ENCODE data around the gene PGC.

Gene PGC

DNA sequence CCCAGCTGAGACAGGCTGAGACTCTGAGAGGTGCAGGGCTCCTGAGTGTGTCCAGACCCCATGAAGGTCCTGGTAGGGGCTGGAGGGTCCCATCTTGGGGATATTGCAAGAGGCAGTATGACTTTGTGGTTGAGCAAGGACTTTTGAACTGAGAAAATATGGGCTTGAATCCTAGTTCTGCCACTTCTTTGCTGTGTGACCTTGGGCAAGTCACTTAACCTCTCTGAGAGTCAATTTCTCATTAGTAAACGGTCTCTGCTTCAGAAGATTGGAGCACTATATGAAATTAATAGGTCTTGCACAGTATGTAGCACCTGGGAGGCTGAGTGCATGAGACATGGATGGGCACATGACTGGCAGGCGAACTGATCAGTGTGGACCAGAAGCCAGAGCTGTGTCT lies 54.5 kb downstream of the PGC start:
- Histone ChIP-seq H3K36me3 (ENCODE audit: control insufficient read depth in 4 of 4, insufficient read depth in 4 of 4, low read length in 3 of 4) (peaks cover 0 to 5% (median 0%) of the 10 kb centered on the region in 4 experiments), H3K9me3 (ENCODE audit: control extremely low read depth in 1 of 5, control insufficient read depth in 4 of 5, insufficient read depth in 2 of 5, low read depth in 1 of 5, low read length in 4 of 5) (no peaks in the 10 kb centered on the region), H3K4me1 (ENCODE audit: control extremely low read depth in 1 of 4, control insufficient read depth in 4 of 4, insufficient read depth in 4 of 4, low read length in 3 of 4) (peaks cover 0 to 15% (median 2%) of the 10 kb centered on the region in 4 experiments), H3K4me3 (ENCODE audit: control insufficient read depth in 1 of 7, extremely low read depth in 1 of 7, insufficient read depth in 4 of 7, low read depth in 2 of 7, low read length in 6 of 7) (no peak overlapping the region), H3K27me3 (replicated peaks in 2 of 5; ENCODE audit: control insufficient read depth in 4 of 5, insufficient read depth in 5 of 5, low read length in 4 of 5) (no peaks in the 10 kb centered on the region), H3K27ac (ENCODE audit: insufficient read depth in 1 of 2, low read depth in 1 of 2, low read length in 2 of 2, poor library complexity in 1 of 2, severe bottlenecking in 2 of 2) (no peak overlapping the region)
- no peak for DNase-seq
- ChIA-PET POLR2A (no interaction called here), CTCF (interaction anchor here (0.9 to 2.6 kb wide), 8 partner anchors 8 to 324 kb away, joined by 3 to 11 read pairs (median 8); no protein-coding TSS in a partner anchor)
- WGBS (ENCODE audit: insufficient coverage) = 100% methylated on average over 1 of the region's 2 CpGs

DNA sequence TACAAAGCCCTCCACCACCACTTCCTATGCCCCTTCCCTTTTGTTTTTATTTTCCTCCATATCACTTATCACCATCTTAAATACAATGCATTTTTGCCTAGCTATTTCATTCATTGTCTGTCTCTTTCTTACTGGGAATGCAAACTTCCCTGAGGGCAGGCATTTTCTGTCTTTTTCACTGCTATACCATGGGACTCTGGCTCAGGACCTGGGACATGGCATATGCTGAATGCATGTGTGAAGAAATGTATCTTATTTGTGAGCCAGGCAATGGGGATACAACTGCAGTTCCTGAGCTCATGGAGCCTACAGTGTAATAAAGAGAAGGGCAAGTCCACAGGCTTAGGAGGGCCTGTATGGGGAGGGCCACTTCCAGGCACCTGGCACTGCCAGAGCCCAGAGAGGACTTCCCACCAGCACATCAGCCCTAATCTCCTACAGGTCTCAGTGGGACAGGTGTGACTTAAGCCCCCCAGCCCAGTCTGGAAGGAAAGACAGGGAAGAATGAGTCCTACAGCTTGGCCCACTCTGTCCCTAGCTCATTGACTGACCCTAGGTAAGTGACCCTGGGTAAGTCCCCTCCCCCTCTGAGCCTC lies 55.0 kb downstream of the PGC start:
- peaks cover 0 to 15% (median 2%) of the 10 kb centered on the region in 4 experiments for H3K4me1 ChIP-seq (ENCODE audit: control extremely low read depth in 1 of 4, control insufficient read depth in 4 of 4, insufficient read depth in 4 of 4, low read length in 3 of 4)
- H3K4me3 ChIP-seq (ENCODE audit: control insufficient read depth in 1 of 7, extremely low read depth in 1 of 7, insufficient read depth in 4 of 7, low read depth in 2 of 7, low read length in 6 of 7) = no peak overlapping the region
- no peak overlapping the region for H3K27ac ChIP-seq (ENCODE audit: insufficient read depth in 1 of 2, low read depth in 1 of 2, low read length in 2 of 2, poor library complexity in 1 of 2, severe bottlenecking in 2 of 2)
- no peaks in the 10 kb centered on the region for H3K27me3 ChIP-seq (replicated peaks in 2 of 5; ENCODE audit: control insufficient read depth in 4 of 5, insufficient read depth in 5 of 5, low read length in 4 of 5)
- ChIA-PET CTCF (interaction anchor here (1.4 to 2.6 kb wide), 6 partner anchors 8 to 324 kb away, joined by 3 to 10 read pairs (median 8); no protein-coding TSS in a partner anchor), POLR2A (no interaction called here)
- H3K36me3 ChIP-seq (ENCODE audit: control insufficient read depth in 4 of 4, insufficient read depth in 4 of 4, low read length in 3 of 4) = peaks cover 0 to 9% (median 0%) of the 10 kb centered on the region in 4 experiments
- H3K9me3 ChIP-seq (ENCODE audit: control extremely low read depth in 1 of 5, control insufficient read depth in 4 of 5, insufficient read depth in 2 of 5, low read depth in 1 of 5, low read length in 4 of 5) = no peaks in the 10 kb centered on the region
- no peak for DNase-seq

GRCh38 chr6:41691426-41692079 lies 55.6 kb downstream of the PGC start:
- H3K9me3 ChIP-seq (ENCODE audit: control extremely low read depth in 1 of 5, control insufficient read depth in 4 of 5, insufficient read depth in 2 of 5, low read depth in 1 of 5, low read length in 4 of 5) = no peaks in the 10 kb centered on the region
- WGBS (ENCODE audit: insufficient coverage) = 97% methylated on average over 7 of the region's 8 CpGs
- DNase-seq = no peak
- ChIA-PET CTCF (interaction anchor here (1.4 to 2.6 kb wide), 6 partner anchors 8 to 323 kb away, joined by 3 to 10 read pairs (median 8); no protein-coding TSS in a partner anchor), POLR2A (no interaction called here)
- H3K36me3 ChIP-seq (ENCODE audit: control insufficient read depth in 4 of 4, insufficient read depth in 4 of 4, low read length in 3 of 4) = peaks cover 0 to 9% (median 0%) of the 10 kb centered on the region in 4 experiments
- peaks cover 0 to 15% (median 2%) of the 10 kb centered on the region in 4 experiments for H3K4me1 ChIP-seq (ENCODE audit: control extremely low read depth in 1 of 4, control insufficient read depth in 4 of 4, insufficient read depth in 4 of 4, low read length in 3 of 4)
- H3K27ac ChIP-seq (ENCODE audit: insufficient read depth in 1 of 2, low read depth in 1 of 2, low read length in 2 of 2, poor library complexity in 1 of 2, severe bottlenecking in 2 of 2) = no peak overlapping the region
- no peak overlapping the region for H3K4me3 ChIP-seq (ENCODE audit: control insufficient read depth in 1 of 7, extremely low read depth in 1 of 7, insufficient read depth in 4 of 7, low read depth in 2 of 7, low read length in 6 of 7)
- no peaks in the 10 kb centered on the region for H3K27me3 ChIP-seq (replicated peaks in 2 of 5; ENCODE audit: control insufficient read depth in 4 of 5, insufficient read depth in 5 of 5, low read length in 4 of 5)

GRCh38 chr6:41690541-41691330 lies 56.5 kb downstream of the PGC start:
- no peak for DNase-seq
- Histone ChIP-seq H3K4me1 (ENCODE audit: control extremely low read depth in 1 of 4, control insufficient read depth in 4 of 4, insufficient read depth in 4 of 4, low read length in 3 of 4) (peaks cover 0 to 15% (median 2%) of the 10 kb centered on the region in 4 experiments), H3K4me3 (ENCODE audit: control insufficient read depth in 1 of 7, extremely low read depth in 1 of 7, insufficient read depth in 4 of 7, low read depth in 2 of 7, low read length in 6 of 7) (no peak overlapping the region), H3K9me3 (ENCODE audit: control extremely low read depth in 1 of 5, control insufficient read depth in 4 of 5, insufficient read depth in 2 of 5, low read depth in 1 of 5, low read length in 4 of 5) (no peaks in the 10 kb centered on the region), H3K36me3 (ENCODE audit: control insufficient read depth in 4 of 4, insufficient read depth in 4 of 4, low read length in 3 of 4) (peaks cover 0 to 9% (median 0%) of the 10 kb centered on the region in 4 experiments), H3K27ac (ENCODE audit: insufficient read depth in 1 of 2, low read depth in 1 of 2, low read length in 2 of 2, poor library complexity in 1 of 2, severe bottlenecking in 2 of 2) (no peak overlapping the region), H3K27me3 (replicated peaks in 2 of 5; ENCODE audit: control insufficient read depth in 4 of 5, insufficient read depth in 5 of 5, low read length in 4 of 5) (no peaks in the 10 kb centered on the region)
- CTCF ChIA-PET = interaction anchor here (0.6 to 2.6 kb wide), 9 partner anchors 7 to 322 kb away, joined by 3 to 9 read pairs (median 4); no protein-coding TSS in a partner anchor
- POLR2A ChIA-PET = no interaction called here
- 99% methylated on average over 22 of the region's 25 CpGs for WGBS (ENCODE audit: insufficient coverage)

- no peaks in the 10 kb centered on the region for H3K27me3 ChIP-seq (replicated peaks in 2 of 5; ENCODE audit: control insufficient read depth in 4 of 5, insufficient read depth in 5 of 5, low read length in 4 of 5)
- peaks cover 0 to 15% (median 2%) of the 10 kb centered on the region in 4 experiments for H3K4me1 ChIP-seq (ENCODE audit: control extremely low read depth in 1 of 4, control insufficient read depth in 4 of 4, insufficient read depth in 4 of 4, low read length in 3 of 4)
- no peak overlapping the region for H3K27ac ChIP-seq (ENCODE audit: insufficient read depth in 1 of 2, low read depth in 1 of 2, low read length in 2 of 2, poor library complexity in 1 of 2, severe bottlenecking in 2 of 2)
- ChIA-PET CTCF (interaction anchor here (0.6 to 7.2 kb wide), 8 partner anchors 16 to 321 kb away, joined by 3 to 84 read pairs (median 7); no protein-coding TSS in a partner anchor), POLR2A (no interaction called here)
- no peak overlapping the region for H3K4me3 ChIP-seq (ENCODE audit: control insufficient read depth in 1 of 7, extremely low read depth in 1 of 7, insufficient read depth in 4 of 7, low read depth in 2 of 7, low read length in 6 of 7)
- peaks cover 0 to 9% (median 0%) of the 10 kb centered on the region in 4 experiments for H3K36me3 ChIP-seq (ENCODE audit: control insufficient read depth in 4 of 4, insufficient read depth in 4 of 4, low read length in 3 of 4)
- WGBS (ENCODE audit: insufficient coverage) = 90% methylated on average over 6 of the region's 9 CpGs
- H3K9me3 ChIP-seq (ENCODE audit: control extremely low read depth in 1 of 5, control insufficient read depth in 4 of 5, insufficient read depth in 2 of 5, low read depth in 1 of 5, low read length in 4 of 5) = no peaks in the 10 kb centered on the region
- no peak for DNase-seq
These were observed 57.8 kb downstream of the PGC start for GRCh38 chr6:41689171-41690008.

- Histone ChIP-seq H3K27ac (ENCODE audit: insufficient read depth in 1 of 2, low read depth in 1 of 2, low read length in 2 of 2, poor library complexity in 1 of 2, severe bottlenecking in 2 of 2) (no peak overlapping the region), H3K27me3 (replicated peaks in 2 of 5; ENCODE audit: control insufficient read depth in 4 of 5, insufficient read depth in 5 of 5, low read length in 4 of 5) (no peaks in the 10 kb centered on the region), H3K4me3 (ENCODE audit: control insufficient read depth in 1 of 7, extremely low read depth in 1 of 7, insufficient read depth in 4 of 7, low read depth in 2 of 7, low read length in 6 of 7) (no peak overlapping the region), H3K4me1 (ENCODE audit: control extremely low read depth in 1 of 4, control insufficient read depth in 4 of 4, insufficient read depth in 4 of 4, low read length in 3 of 4) (peaks cover 0 to 17% (median 6%) of the 10 kb centered on the region in 4 experiments), H3K9me3 (ENCODE audit: control extremely low read depth in 1 of 5, control insufficient read depth in 4 of 5, insufficient read depth in 2 of 5, low read depth in 1 of 5, low read length in 4 of 5) (no peaks in the 10 kb centered on the region), H3K36me3 (ENCODE audit: control insufficient read depth in 4 of 4, insufficient read depth in 4 of 4, low read length in 3 of 4) (peaks cover 0 to 9% (median 0%) of the 10 kb centered on the region in 4 experiments)
- POLR2A ChIA-PET = no interaction called here
- no peak for DNase-seq
- WGBS (ENCODE audit: insufficient coverage) = 89% methylated on average over 5 of the region's 5 CpGs
- CTCF ChIA-PET = interaction anchor here (0.6 to 7.2 kb wide), 9 partner anchors 9 to 344 kb away, joined by 3 to 84 read pairs (median 6); no protein-coding TSS in a partner anchor
These were observed 58.8 kb downstream of the PGC start for GRCh38 chr6:41688256-41688965.

All from common myeloid progenitor, CD34-positive (primary cell).